GM18951 (cell line): ENCODE results near the gene ZNF550.

Source experiments
- POLR2A ChIP-seq: IDR thresholded peaks from 4 replicates; pipeline ENCODE4 v1.6.1; 2011; ENCODE audit warnings: mild to moderate bottlenecking; ENCODE audit not compliant: insufficient read length, insufficient read depth; ENCODE audit errors: extremely low read depth
- in situ Hi-C: fragments of 300-500 bp; cut with MboI; formaldehyde crosslinking; loops from one replicate; pipeline ENCODE4 v1.12.0; 2022; ENCODE audit warnings: low sequenced_read_pairs, mixed read lengths, inconsistent platforms; ENCODE audit not compliant: unreplicated experiment

ZNF550 gene

GRCh38 chr19:57559404-57560025 is at the start of gene ZNF550:
Gene ZNF550 (minus strand): TSS chr19:57559863. CDS start chr19:57559682, 181 bp downstream.
- TF ChIP-seq POLR2A = peak; percentile 75
- in situ Hi-C loops = no loop called here

- in situ Hi-C loops = no loop called here
- no peak for TF ChIP-seq POLR2A
These were observed 47.3 kb upstream of the ZNF550 start for GRCh38 chr19:57606931-57607330.

GRCh38 chr19:57599761-57600383 is 40.2 kb upstream of the ZNF550 start, which contains the start of gene ZNF530:
Gene ZNF530 (plus strand): TSS chr19:57599885. CDS start chr19:57604346, 4,461 bp downstream.
- in situ Hi-C loops = no loop called here
- TF ChIP-seq POLR2A = peak; percentile 55

GRCh38 chr19:57599377-57599760 is 39.7 kb upstream of the ZNF550 start:
- in situ Hi-C loops = no loop called here
- TF ChIP-seq POLR2A = no peak

GRCh38 chr19:57587529-57587928 is 27.9 kb upstream of the ZNF550 start:
- in situ Hi-C loops = no loop called here

GRCh38 chr19:57583521-57584416 is 24.1 kb upstream of the ZNF550 start, which contains the start of gene ZIK1:
Gene ZIK1 (plus strand): TSS chr19:57584145. CDS start chr19:57584357, 212 bp downstream.
- in situ Hi-C loops = no loop called here
- peak; percentile 29 for TF ChIP-seq POLR2A

More at GRCh38 chr19:57587529-57587928, 27.9 kb upstream of the ZNF550 start:
- TF ChIP-seq POLR2A = no peak

- TF ChIP-seq POLR2A = no peak
- in situ Hi-C loops = no loop called here
These were observed 23.4 kb upstream of the ZNF550 start for GRCh38 chr19:57583104-57583520.

- in situ Hi-C loops = no loop called here
These were observed 19.0 kb upstream of the ZNF550 start, which contains the start of gene ZNF416 for GRCh38 chr19:57578487-57579205. Gene ZNF416 (minus strand): TSS chr19:57578911. CDS start chr19:57578704, 207 bp downstream.

GRCh38 chr19:57576661-57577060 is 17.0 kb upstream of the ZNF550 start:
- in situ Hi-C loops = no loop called here

More at GRCh38 chr19:57578487-57579205, 19.0 kb upstream of the ZNF550 start, which contains the start of gene ZNF416:
- TF ChIP-seq POLR2A = peak; percentile 62

GRCh38 chr19:57572415-57572947 is 12.8 kb upstream of the ZNF550 start:
- no peak for TF ChIP-seq POLR2A
- in situ Hi-C loops = no loop called here

More at GRCh38 chr19:57576661-57577060, 17.0 kb upstream of the ZNF550 start:
- TF ChIP-seq POLR2A = no peak

GRCh38 chr19:57570707-57571106 is 11.0 kb upstream of the ZNF550 start:
- TF ChIP-seq POLR2A = no peak
- in situ Hi-C loops = no loop called here
